B cell (primary cell): ENCODE data around the gene PCSK4. TPM values are rescaled to one million over a fixed set of nuclear protein-coding genes. Genes with fewer than 3 reads are reported as not detected.

Source experiments
- ATAC-seq: fragments of 200-7000 bp; cut with Tn5 transposase; one replicate; pipeline ENCODE4 v1.10.0; 2021; ENCODE audit warnings: low read depth, mild to moderate bottlenecking, moderate number of reproducible peaks, moderate library complexity
- CTCF ChIA-PET: fragments of 350-600 bp; sonication (Branson Sonifier 250); formaldehyde crosslinking; loops from one replicate; lab custom pipeline; 2021; ENCODE audit warnings: antibody characterized with exemption, inconsistent platforms; lab: Charles Lee
- POLR2A ChIA-PET: fragments of 350-600 bp; sonication (Branson Sonifier 250); formaldehyde crosslinking; loops from one replicate; lab custom pipeline; 2021; ENCODE audit warnings: antibody characterized with exemption; lab: Charles Lee
- DNase-seq: peaks from one replicate; pipeline ENCODE4 v3.0.0; 2013
- H2AFZ ChIP-seq: 2 replicates; pipeline ENCODE4 v1.6.1; 2012; ENCODE audit warnings: mild to moderate bottlenecking, low read depth, low read length; ENCODE audit not compliant: insufficient read depth, poor library complexity, severe bottlenecking
- H3K27ac ChIP-seq, 2 donors: 1 replicate in 1 of 2; 2 replicates in 1 of 2; pipeline ENCODE4 v1.5.1; 2012 to 2013; ENCODE audit warnings: low read length in 2 of 2, mild to moderate bottlenecking in 2 of 2, moderate library complexity in 1 of 2
- H3K27me3 ChIP-seq, 4 experiments: fragments of 200-600 bp in 1 of 4; sonication (generic) in 1 of 4; replicated peaks in 1 of 4; 1 replicate in 2 of 4; 2 replicates in 2 of 4; pipeline versions ENCODE4 v1.6.1 to v1.7.0; 2013 to 2016; ENCODE audit warnings: low read length in 3 of 4, mild to moderate bottlenecking in 2 of 4, mixed read lengths in 1 of 4, moderate library complexity in 1 of 4; ENCODE audit not compliant: insufficient read depth in 4 of 4, control insufficient read depth in 3 of 4; ENCODE audit errors: control extremely low read depth in 1 of 4
- H3K36me3 ChIP-seq, 2 experiments: replicated peaks in 1 of 2; 1 replicate in 1 of 2; 2 replicates in 1 of 2; pipeline versions ENCODE4 v1.6.1 to v1.7.1; 2013; ENCODE audit warnings: low read length in 1 of 2; ENCODE audit not compliant: insufficient read depth in 2 of 2, control insufficient read depth in 1 of 2; ENCODE audit errors: control extremely low read depth in 1 of 2, extremely low read depth in 1 of 2
- H3K4me1 ChIP-seq, 2 donors: fragments of 200-600 bp in 1 of 2; sonication (generic) in 1 of 2; 1 replicate in 1 of 2; 2 replicates in 1 of 2; pipeline versions ENCODE4 v1.5.1 to v1.6.1; 2013 to 2017; ENCODE audit warnings: low read length in 2 of 2; ENCODE audit not compliant: control insufficient read depth in 2 of 2, insufficient read depth in 2 of 2
- H3K4me2 ChIP-seq: replicated peaks from 2 replicates; pipeline ENCODE3; 2012; ENCODE audit warnings: mild to moderate bottlenecking, low read depth, low read length; ENCODE audit not compliant: poor library complexity, severe bottlenecking
- H3K4me3 ChIP-seq, 5 experiments: fragments of 200-600 bp in 1 of 5; sonication (generic) in 1 of 5; 1 replicate in 3 of 5; 2 replicates in 2 of 5; pipeline versions ENCODE4 v1.5.1 to v1.7.0; 2011 to 2016; ENCODE audit warnings: low read length in 4 of 5, mild to moderate bottlenecking in 4 of 5, low read depth in 2 of 5, control low read depth in 1 of 5, moderate library complexity in 1 of 5; ENCODE audit not compliant: insufficient read depth in 1 of 5; ENCODE audit errors: control extremely low read depth in 1 of 5, extremely low read depth in 1 of 5
- H3K79me2 ChIP-seq: fragments of 200-600 bp; sonication (generic); one replicate; pipeline ENCODE4 v1.6.0; 2016; ENCODE audit warnings: low read length; ENCODE audit not compliant: control insufficient read depth, insufficient read depth
- H3K9ac ChIP-seq: fragments of 200-600 bp; sonication (generic); 2 replicates; pipeline ENCODE4 v1.6.1; 2017; ENCODE audit warnings: mild to moderate bottlenecking, low read length, moderate library complexity
- H3K9me3 ChIP-seq, 3 donors: one replicate each; pipeline versions ENCODE4 v1.6.1 to v1.7.1; 2013; ENCODE audit warnings: low read length in 2 of 3; ENCODE audit not compliant: control insufficient read depth in 2 of 3, insufficient read depth in 1 of 3; ENCODE audit errors: control extremely low read depth in 1 of 3
- H4K20me1 ChIP-seq: 2 replicates; pipeline ENCODE4 v1.6.0; 2012; ENCODE audit warnings: mild to moderate bottlenecking, low read length; ENCODE audit not compliant: insufficient read depth, control insufficient read depth, poor library complexity, severe bottlenecking
- H3K27ac Mint-ChIP-seq: one replicate; pipeline ENCODE4 v1.8.0; 2021; ENCODE audit warnings: mixed read lengths
- H3K27me3 Mint-ChIP-seq: one replicate; pipeline ENCODE4 v1.8.0; 2021; ENCODE audit warnings: mixed read lengths
- H3K4me1 Mint-ChIP-seq: one replicate; pipeline ENCODE4 v1.8.0; 2021; ENCODE audit warnings: mixed read lengths
- H3K4me3 Mint-ChIP-seq: one replicate; pipeline ENCODE4 v1.8.0; 2021; ENCODE audit warnings: mixed read lengths
- H3K9me3 Mint-ChIP-seq: one replicate; pipeline ENCODE4 v1.8.0; 2022; ENCODE audit warnings: mixed read lengths; ENCODE audit not compliant: insufficient read depth
- EZH2 ChIP-seq: IDR thresholded peaks from 2 replicates; pipeline ENCODE4 v1.6.1; 2012; ENCODE audit warnings: borderline replicate concordance, low read depth, mild to moderate bottlenecking, moderate library complexity, low read length; ENCODE audit not compliant: insufficient read depth, poor library complexity, severe bottlenecking
- WGBS: methylation state at CpG from one replicate; pipeline ENCODE4 v1.1.5; 2013; ENCODE audit warnings: missing lambda C conversion rate; ENCODE audit not compliant: insufficient coverage; 5-methylcytosine and 5-hydroxymethylcytosine counted together
- intact Hi-C: fragments of 100-400 bp; cut with micrococcal nuclease; formaldehyde crosslinking; loops from one replicate; pipeline ENCODE4 v1.10.0; 2022
- polyA plus RNA-seq: library from polyadenylated mRNA; depleted of rRNA; stranded (reverse); fragments of >200 nt; gene quantifications from 2 replicates; pipeline ENCODE4 v1.2.3, GENCODE V29; 2012
- total RNA-seq, 2 donors: library from RNA; stranded (reverse); fragments of 120-200 nt in 1 of 2; gene quantifications; 1 replicate in 1 of 2; 2 replicates in 1 of 2; pipeline versions ENCODE4 v1.2.3 to v1.2.4, GENCODE V29; 2013 to 2022
- TF ChIP-seq, protein P1 (sequence below): fragments of 200-600 bp; IDR thresholded peaks from one replicate; pipeline ENCODE4 v1.8.0; 2022; ENCODE audit warnings: antibody characterized with exemption, mild to moderate bottlenecking

Gene PCSK4
- total and polyA plus RNA-seq, 2 donors (not counting 1 experiment from before 2014, with no cell fraction given): 1.1 to 1.3 TPM

DNA sequence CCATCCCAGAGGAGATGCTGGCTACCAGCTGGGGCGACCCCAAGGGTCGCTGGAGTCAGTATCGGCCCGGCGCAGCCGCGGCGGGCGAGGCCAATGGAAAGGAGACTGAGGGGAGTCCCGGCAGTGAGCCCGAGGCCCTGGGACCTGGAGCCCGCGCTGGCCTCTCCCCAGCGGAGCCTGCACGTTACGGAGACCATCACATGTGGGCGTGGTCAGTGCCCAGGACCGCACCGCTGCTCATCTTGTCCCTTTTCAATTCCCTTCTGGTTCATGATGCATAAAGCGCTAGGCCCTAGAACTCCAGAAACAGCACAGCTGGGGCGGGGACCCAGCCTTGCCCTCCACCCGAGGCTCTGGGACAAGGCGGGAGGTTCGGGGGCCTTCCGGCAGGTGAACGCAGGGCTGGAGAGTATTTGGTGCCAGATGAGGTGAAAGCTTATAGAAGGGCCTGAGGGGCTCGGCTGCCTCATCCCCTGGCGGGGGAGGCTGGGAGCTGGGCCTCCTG, 19.1 kb downstream of the PCSK4 start:
- peaks cover 0 to 7% (median 0%) of the 10 kb centered on the region in 3 donors for H3K9me3 ChIP-seq
- WGBS: 7% methylated on average over 28 of the region's 28 CpGs
- peaks cover 20% of the 10 kb centered on the region for H3K4me1 Mint-ChIP-seq
- peak overlapping the region; percentile 66 for H3K9ac ChIP-seq
- no peak overlapping the region for H2AFZ ChIP-seq
- H3K9me3 Mint-ChIP-seq: no peaks in the 10 kb centered on the region
- DNase-seq: peak; percentile 53
- intact Hi-C loops: loop anchor here (2.0 kb wide), 1 partner anchor 20 kb away; the partner anchor contains the start of genes PCSK4 and REEP6
- ATAC-seq: peak; percentile 22
- ChIA-PET CTCF (interaction anchor here (0.8 to 1.3 kb wide), 3 partner anchors 13 to 201 kb away, joined by 3 to 4 read pairs (median 4); no protein-coding TSS in a partner anchor), POLR2A (interaction anchor here (0.7 to 1.5 kb wide), 3 partner anchors 17 to 26 kb away, joined by 4 to 5 read pairs (median 4); no protein-coding TSS in a partner anchor)
- peaks cover 3% of the 10 kb centered on the region for H3K27me3 Mint-ChIP-seq
- no peaks in the 10 kb centered on the region for H3K36me3 ChIP-seq
- peak overlapping the region; percentile 32 for H3K27ac Mint-ChIP-seq
- no peak overlapping the region for H3K27ac ChIP-seq
- peaks cover 93% of the 10 kb centered on the region for H4K20me1 ChIP-seq
- peak overlapping the region; percentile 80 for H3K4me3 Mint-ChIP-seq
- H3K79me2 ChIP-seq: peaks cover 17% of the 10 kb centered on the region
- peaks cover 0 to 53% (median 18%) of the 10 kb centered on the region in 4 experiments for H3K27me3 ChIP-seq
- peak overlapping the region; percentile 98 for H3K4me2 ChIP-seq
- H3K4me3 ChIP-seq: peak overlapping the region in 4 of 5 experiments; percentile 32 to 55 (median 53)
- TF ChIP-seq EZH2: no peak
- TF ChIP-seq, protein P1, sequence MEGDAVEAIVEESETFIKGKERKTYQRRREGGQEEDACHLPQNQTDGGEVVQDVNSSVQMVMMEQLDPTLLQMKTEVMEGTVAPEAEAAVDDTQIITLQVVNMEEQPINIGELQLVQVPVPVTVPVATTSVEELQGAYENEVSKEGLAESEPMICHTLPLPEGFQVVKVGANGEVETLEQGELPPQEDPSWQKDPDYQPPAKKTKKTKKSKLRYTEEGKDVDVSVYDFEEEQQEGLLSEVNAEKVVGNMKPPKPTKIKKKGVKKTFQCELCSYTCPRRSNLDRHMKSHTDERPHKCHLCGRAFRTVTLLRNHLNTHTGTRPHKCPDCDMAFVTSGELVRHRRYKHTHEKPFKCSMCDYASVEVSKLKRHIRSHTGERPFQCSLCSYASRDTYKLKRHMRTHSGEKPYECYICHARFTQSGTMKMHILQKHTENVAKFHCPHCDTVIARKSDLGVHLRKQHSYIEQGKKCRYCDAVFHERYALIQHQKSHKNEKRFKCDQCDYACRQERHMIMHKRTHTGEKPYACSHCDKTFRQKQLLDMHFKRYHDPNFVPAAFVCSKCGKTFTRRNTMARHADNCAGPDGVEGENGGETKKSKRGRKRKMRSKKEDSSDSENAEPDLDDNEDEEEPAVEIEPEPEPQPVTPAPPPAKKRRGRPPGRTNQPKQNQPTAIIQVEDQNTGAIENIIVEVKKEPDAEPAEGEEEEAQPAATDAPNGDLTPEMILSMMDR: no peak
- H3K4me1 ChIP-seq: peaks cover 50 to 58% of the 10 kb centered on the region in 2 donors
